H1 (cell line): Measurements from ENCODE around the gene USP20.
A peak's percentile ranks its signal among the peaks of the same experiment; 100 is the strongest.

Source experiments
- ATF3 ChIP-seq: IDR thresholded peaks from 2 replicates; pipeline ENCODE4 v1.6.1; 2011; ENCODE audit warnings: low read depth, mild to moderate bottlenecking, low read length; ENCODE audit not compliant: insufficient read depth
- CBX8 ChIP-seq: fragments of 300-800, 300-1000 bp; sonication (generic); IDR thresholded peaks from 2 replicates; pipeline ENCODE4 v1.7.1; 2016; ENCODE audit warnings: low read depth, low read length, borderline replicate concordance
- CTBP2 ChIP-seq: IDR thresholded peaks from 2 replicates; pipeline ENCODE4 v1.7.0; 2011; ENCODE audit warnings: borderline replicate concordance, mild to moderate bottlenecking, moderate library complexity, mixed read lengths, low read length; ENCODE audit not compliant: insufficient read depth, insufficient read length
- JUND ChIP-seq: IDR thresholded peaks from 2 replicates; pipeline ENCODE4 v1.6.1; 2011; ENCODE audit warnings: mild to moderate bottlenecking, improper control_type of control experiment, low read length
- POLR2A ChIP-seq, 2 experiments: IDR thresholded peaks; 1 replicate in 1 of 2; 2 replicates in 1 of 2; pipeline ENCODE4 v1.6.1; 2011; ENCODE audit warnings: low read depth in 2 of 2, low read length in 2 of 2, mild to moderate bottlenecking in 2 of 2; ENCODE audit errors: control extremely low read depth in 1 of 2
- RFX5 ChIP-seq: IDR thresholded peaks from 2 replicates; pipeline ENCODE4 v1.6.1; 2011; ENCODE audit warnings: low read depth, low read length, improper control_type of control experiment, borderline replicate concordance
- SUZ12 ChIP-seq: fragments of 200-600 bp; sonication (generic); IDR thresholded peaks from 2 replicates; pipeline ENCODE4 v1.6.1; 2012; ENCODE audit warnings: mild to moderate bottlenecking, inconsistent platforms, low read length, moderate library complexity, mixed read lengths
- YY1 ChIP-seq: IDR thresholded peaks from 2 replicates; pipeline ENCODE4 v1.6.1; 2011; ENCODE audit warnings: low read depth, mild to moderate bottlenecking, low read length
- TF ChIP-seq, protein P1 (sequence below), 3 experiments: IDR thresholded peaks; 1 replicate in 2 of 3; 2 replicates in 1 of 3; pipeline versions ENCODE4 v1.5.1 to v1.6.1; 2011; ENCODE audit warnings: low read length in 3 of 3, mild to moderate bottlenecking in 3 of 3, inconsistent platforms in 2 of 3, low read depth in 1 of 3, moderate library complexity in 1 of 3; ENCODE audit not compliant: insufficient read depth in 1 of 3; ENCODE audit errors: control extremely low read depth in 1 of 3

GRCh38 chr9:129835128-129835859, at the start of gene USP20, which contains the start of gene C9orf78:
- TF ChIP-seq POLR2A (IDR thresholded peaks at IDR 0.05; ENCODE audit: control extremely low read depth in 1 of 2, low read depth in 2 of 2, low read length in 2 of 2) (peak; percentile 32 to 91), CBX8 (no peak), SUZ12 (no peak), YY1 (no peak), ATF3 (peak; percentile 61; the same call in 1 of the 2 replicates), CTBP2 (no peak), JUND (no peak), RFX5 (no peak)
- TF ChIP-seq, protein P1, sequence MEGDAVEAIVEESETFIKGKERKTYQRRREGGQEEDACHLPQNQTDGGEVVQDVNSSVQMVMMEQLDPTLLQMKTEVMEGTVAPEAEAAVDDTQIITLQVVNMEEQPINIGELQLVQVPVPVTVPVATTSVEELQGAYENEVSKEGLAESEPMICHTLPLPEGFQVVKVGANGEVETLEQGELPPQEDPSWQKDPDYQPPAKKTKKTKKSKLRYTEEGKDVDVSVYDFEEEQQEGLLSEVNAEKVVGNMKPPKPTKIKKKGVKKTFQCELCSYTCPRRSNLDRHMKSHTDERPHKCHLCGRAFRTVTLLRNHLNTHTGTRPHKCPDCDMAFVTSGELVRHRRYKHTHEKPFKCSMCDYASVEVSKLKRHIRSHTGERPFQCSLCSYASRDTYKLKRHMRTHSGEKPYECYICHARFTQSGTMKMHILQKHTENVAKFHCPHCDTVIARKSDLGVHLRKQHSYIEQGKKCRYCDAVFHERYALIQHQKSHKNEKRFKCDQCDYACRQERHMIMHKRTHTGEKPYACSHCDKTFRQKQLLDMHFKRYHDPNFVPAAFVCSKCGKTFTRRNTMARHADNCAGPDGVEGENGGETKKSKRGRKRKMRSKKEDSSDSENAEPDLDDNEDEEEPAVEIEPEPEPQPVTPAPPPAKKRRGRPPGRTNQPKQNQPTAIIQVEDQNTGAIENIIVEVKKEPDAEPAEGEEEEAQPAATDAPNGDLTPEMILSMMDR (IDR thresholded peaks at IDR 0.05; ENCODE audit: control extremely low read depth in 1 of 3, insufficient read depth in 1 of 3, low read depth in 1 of 3, low read length in 3 of 3): no peak
